Hematopoietic multipotent progenitor cell treated with erythropoietin and hydrocortisone succinate and interleukin-3 and kit ligand, for 15 days (in vitro differentiated cells): ENCODE results near the gene SEC24C.
"Not testable (repeated sequence)": the region's sequence is repeated elsewhere in the genome, so short reads cannot be mapped to it uniquely, and the experiment has no call there.

Experiments used
- DNase-seq: peaks from one replicate; pipeline ENCODE4 v3.0.0-alpha.2; 2015; ENCODE audit warnings: low spot score

Gene SEC24C

DNA sequence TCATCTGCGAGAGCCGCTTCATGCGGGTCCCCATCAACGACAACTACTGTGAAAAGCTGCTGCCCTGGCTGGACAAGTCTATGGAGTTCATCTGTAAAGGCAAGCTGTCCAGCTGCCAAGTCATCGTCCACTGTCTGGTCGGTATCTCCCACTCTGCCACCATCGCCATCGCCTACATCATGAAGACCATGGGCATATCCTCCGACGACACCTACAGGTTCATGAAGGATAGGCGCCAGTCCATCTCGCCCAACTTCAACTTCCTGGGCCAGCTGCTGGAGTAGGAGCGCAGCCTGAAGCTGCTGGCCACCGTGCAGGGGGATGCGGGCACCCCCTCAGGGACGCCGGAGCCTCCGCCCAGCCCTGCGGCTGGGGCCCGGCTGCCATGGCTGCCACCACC lies 11.7 kb upstream of the SEC24C start:
- no peak for DNase-seq

DNA sequence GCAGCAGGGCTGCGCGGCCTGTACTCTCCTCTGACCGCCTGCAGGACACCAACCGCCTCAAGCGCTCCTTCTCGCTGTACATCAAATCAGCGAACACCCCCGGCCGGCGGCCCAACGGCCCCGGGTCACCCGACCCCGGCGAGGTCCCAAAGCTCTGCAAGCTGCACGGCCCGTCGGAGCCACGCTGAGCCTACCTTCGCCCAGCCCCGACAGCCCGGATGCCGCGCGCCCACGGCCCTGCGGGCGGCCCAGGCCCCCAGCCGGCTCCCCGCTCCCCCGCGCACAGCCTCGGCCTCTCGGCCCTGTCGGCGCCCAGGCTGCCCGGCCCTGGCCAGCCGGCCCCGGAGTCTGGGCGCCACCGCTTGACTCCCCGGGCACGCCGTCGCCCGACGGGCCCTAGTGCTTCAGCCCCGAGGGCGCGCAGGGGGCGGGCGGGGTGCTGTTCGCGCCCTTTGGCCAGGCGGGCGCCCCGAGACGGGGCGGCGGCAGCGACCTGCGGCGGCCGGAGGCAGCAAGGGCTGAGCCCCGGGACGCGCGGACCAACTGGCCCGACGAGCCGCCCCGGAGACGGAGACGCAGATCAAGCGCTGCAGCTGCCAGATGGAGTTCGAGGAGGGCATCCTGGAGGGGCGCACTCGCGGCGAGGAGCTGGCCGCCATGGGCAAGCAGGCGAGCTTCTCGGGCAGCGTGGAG lies 11.1 kb upstream of the SEC24C start:
- no peak for DNase-seq

DNA sequence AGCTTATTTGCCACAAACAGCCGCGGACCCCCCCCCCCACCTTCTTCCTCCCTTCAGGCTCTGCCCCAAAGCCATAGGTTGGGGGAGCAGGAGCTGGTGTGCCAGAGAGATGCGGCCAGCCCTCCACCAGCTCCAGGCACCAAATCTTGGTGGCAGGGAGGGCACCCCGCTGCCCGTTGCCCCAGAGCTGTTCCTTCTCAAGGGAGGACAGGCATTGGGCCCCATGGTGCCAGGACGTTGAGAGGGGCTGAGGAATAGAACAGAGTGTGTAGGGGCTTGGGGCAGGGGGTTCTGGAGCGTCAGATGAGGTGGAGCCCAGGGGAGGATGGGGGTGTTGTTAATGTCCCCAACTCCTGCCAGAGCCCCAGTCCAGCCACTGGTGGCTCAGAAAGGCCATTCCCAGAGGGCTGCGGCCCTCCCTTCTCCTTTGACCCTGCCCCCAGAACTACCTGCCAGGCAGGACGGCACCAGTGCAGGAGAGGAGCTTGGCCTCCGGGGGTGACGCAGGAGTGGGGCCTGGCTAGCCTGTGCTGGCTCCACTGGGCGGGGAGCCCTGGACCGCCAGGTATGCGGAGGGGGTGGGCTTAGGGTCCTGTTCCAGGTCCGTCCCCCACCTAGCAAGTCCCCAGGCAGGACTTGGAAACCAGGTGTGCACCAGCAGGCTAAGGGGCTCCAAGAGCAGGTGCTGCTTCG lies 10.0 kb upstream of the SEC24C start:
- no peak for DNase-seq

DNA sequence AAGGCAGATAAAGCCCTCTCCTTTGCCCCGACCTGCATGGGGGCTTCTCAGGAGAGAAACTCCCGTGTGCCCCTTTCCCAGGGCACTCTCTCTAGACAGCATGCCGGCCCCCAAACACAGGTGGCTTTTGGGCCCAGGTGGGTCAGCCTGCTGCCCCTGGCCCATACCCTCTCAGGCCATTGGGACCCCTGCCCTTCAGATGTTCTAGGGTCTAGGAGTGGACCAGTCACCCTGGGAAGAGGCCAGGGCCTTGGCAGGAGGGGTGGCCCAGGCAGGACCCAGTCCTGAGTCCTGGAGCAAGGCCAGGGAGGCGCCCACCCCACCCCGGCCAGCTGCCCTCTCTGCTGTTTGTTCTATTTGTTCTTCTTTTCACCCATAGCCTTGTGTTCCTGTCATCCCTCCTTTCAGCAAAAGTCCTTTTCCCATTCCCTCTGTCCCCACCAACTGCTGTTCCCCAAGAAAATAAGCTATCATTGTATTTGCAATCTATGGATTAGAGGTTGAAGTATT lies 9.3 kb upstream of the SEC24C start:
- no peak for DNase-seq

DNA sequence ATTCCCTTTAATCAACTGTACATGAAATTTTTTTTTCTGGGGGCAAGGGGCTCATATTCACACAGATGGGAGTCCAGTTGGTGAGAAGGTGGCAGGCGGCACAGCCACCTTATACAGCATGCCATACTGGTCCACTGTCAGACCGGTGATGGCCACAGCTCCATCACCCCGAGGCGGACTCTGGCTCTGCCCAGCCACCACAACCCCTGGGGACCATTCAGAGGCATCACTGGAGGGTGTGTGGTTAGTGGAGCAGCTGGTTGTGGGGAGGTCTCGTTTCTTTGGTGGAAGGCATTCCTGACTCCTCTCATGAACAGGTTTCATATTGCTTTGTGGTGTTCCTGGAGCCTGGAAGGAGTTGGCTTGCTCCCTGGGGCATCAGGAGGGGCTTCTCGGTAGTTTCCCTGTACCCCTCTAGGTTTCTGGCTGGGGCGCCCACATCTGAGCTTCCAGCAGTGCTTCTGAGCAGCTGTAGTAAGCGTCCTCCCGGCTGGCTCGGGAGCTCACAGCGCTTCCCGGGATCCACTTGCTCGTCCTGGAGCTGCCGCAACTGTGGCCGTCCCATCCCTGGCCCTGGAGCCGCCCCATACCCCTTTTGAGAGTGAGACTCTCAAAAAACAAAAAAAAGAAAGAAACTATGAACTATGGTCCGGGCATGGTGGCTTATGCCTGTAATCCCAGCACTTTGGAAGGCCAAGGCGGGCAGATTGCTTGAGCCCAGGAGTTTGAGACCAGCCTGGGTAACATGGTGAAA lies 3.5 kb upstream of the SEC24C start:
- DNase-seq = not testable (repeated sequence)

DNA sequence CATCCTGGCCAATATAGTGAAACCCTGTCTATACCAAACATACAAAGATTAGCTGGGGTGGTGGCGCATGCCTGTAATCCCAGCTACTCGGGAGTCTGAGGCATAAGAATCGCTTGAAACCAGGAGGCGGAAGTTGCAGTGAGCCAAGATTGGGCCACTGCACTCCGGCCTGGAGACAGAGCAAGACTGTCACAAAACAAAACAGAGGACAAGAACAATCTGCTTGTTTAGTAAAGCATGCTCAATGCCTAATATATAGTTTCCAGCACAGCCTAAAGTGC lies 1.8 kb upstream of the SEC24C start:
- no peak for DNase-seq

DNA sequence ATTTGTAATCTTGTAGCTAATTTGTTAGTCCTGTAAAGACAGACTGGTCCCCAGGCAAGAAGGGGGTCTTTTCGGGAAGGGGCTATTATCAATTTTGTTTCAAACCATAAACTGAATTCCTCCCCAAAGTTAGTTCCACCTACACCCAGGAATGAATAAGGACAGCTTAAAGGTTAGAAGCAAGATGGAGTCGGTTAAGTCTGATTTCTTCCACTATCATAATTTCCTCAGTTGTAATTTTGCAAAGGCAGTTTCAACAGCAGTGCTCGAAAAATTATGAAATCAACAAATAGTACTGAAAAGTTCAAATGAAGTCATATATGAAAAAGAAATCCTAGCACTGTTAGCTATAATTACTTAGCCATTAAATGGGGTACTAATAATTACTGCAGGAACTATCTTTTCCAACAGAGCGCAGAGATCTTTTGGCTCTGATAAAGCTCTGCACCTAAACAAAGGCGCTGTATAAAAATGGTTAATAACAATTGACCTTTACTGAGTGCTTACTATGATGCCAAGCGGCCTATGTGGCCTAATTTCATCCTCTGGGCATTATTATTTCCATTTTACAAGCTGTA lies 756 bp upstream of the SEC24C start:
- DNase-seq = no peak

DNA sequence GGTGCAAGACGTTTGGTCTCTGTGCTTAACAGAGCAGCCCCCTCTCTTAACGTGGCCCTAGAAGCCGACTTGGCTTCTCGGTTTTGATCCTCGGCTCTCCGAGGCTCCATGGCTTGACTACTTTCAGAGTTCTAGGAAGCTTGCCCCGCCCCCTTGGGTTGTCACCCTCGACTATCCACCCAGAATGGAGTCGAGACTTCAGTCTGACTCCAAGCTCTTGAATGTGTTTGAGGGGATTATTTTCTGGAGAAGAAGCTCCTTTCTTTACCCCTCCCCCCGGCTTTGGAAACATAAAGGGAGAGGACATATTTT lies 448 bp downstream of the SEC24C start:
- DNase-seq = peak; percentile 74

DNA sequence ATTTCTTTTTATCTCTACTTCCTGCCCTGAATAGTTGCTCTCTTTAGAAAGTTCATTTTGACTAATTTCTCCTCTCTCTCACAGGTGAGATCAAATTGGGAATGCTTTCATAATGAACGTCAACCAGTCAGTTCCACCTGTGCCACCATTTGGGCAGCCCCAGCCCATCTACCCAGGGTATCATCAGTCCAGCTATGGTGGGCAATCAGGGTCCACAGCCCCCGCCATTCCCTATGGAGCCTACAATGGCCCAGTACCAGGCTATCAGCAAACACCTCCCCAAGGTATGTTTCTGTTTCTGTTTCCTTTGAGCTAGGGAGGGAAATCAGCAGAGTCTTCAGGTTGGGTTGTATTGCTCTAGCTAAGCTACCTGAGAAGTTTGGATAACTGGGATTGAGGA lies 2.5 kb downstream of the SEC24C start:
- no peak for DNase-seq

DNA sequence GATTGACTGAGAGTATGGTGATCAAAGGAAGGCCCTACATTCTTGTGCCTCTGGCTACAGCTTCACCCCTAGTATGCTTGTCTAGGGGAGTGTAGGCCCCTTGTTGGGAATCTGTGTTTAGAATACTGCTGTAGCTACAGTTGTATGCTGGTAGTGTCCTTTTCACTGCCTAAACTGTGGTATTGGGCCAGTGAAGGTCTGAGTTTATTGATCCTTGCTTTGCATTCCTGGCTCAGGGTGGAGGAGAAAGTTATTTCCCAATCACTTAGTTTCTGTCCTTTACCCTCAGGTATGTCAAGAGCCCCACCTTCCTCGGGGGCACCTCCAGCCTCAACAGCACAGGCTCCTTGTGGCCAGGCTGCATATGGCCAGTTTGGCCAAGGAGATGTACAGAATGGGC lies 6.6 kb downstream of the SEC24C start:
- DNase-seq = no peak

DNA sequence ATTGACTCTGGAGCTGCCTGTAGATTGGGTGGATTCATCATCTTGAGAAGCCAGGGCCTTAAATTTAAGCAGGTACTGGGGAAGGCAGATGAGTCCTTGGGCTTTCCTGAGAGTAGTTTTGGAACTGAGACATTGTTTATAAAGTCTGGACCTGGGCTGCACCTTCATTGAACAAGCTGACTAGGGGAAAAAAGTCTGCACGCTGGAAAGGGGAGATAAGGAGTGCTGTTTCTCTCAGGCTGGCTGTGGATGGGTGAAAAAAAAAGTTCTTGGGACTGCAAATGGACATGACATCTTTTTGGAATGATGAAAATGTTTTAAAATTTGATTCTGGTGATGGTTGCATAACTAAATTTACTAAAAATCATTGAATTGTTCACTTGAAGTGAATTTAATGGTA lies 12.0 kb downstream of the SEC24C start:
- DNase-seq = peak; percentile 64

DNA sequence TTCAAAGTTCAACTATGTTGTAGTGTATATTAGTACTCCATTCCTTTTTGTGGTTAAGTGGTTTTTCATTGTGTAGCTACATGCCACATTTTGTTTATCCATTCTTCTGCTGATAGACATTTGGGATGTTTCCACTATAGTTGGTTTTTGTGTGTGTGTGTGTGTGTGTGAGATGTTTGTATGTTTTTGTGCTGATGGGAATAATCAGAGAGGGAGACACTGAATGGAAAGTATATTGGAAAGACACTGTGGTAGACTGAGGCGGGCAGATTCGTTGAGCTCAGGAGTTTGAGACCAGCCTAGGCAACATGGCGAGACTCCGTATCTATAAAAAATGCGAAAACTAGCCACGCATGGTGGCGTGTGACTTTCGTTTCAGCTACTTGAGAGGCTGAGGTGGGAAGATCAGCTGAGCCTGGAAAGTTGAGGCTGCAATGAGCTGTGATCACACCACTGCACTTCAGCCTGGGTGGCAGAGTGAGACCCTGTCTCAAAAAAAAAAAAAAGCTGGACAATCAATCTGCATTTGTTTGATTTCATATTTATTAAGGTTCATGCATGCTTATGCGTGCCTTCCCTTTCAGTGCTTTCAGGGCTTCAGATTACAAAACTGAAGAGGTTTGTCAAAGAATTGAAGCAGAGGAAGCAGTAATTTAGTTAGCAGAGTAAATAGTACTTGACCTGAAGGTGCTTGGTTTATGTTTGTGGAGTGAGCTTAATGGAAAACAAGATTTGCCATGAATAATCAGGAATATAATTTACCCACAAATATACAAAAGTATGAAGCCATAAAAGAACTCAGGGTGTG lies 14.7 kb downstream of the SEC24C start:
- DNase-seq = no peak

DNA sequence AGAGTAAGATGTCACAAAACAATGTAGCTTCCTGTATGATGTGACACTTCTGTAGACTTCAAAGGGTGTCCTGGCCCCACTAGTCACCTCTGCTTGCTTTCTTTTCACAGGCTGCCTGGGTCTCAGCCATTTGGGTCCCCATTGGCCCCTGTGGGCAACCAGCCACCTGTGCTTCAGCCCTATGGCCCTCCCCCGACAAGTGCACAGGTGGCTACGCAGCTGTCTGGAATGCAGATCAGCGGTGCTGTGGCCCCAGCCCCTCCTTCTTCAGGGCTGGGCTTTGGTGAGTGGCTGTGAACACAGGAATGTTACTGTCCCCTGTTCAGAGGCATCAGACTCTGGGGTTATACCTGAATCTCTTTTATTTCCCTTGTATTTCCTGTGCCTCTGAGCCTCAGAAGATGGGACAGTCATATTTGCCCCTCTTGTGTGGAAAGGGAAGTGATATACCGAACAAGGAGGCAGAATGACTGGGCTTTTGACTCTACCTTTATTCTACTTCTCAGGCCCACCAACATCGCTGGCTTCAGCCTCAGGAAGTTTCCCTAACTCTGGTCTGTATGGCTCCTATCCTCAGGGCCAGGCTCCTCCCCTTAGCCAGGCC lies 15.4 kb downstream of the SEC24C start:
- DNase-seq = no peak

DNA sequence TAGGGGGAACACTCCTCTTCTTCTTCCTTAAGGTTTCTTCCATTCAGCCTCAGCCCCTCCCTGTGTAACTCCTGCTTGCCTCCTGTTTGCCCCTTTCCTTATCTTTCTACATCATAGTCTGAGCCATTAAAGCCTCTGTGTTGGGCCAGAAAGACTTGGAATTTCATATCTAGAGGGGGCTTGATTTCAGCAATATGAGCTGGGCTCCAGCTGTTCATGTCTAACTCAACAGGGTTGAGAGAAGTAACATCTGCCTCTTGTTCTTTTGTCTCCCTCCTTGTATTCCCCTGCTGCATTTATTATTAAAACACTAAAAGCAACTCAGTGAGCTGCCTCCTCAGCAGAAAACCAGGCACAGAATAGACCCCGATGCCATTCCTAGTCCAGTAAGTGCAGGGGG lies 17.6 kb downstream of the SEC24C start:
- DNase-seq = no peak

DNA sequence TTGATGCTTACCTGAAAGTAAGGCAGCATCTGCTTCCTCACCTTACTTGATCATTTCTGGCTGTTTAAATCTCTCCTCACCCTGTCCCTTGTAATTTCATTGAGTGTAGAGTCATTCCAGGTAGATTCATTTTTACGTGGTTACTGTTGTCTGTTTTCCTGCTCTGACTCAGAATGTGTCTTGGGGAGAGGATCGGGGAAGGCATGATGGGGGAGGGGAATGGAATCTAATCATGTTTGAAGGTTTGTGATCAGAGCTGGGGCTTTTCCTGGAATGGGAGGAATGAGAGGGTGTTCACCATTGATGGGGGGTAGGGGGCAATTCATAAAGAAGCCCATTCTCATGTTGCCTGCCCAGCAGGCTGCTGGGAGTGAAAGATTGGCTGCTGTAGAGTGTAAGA lies 18.7 kb downstream of the SEC24C start:
- DNase-seq = no peak

DNA sequence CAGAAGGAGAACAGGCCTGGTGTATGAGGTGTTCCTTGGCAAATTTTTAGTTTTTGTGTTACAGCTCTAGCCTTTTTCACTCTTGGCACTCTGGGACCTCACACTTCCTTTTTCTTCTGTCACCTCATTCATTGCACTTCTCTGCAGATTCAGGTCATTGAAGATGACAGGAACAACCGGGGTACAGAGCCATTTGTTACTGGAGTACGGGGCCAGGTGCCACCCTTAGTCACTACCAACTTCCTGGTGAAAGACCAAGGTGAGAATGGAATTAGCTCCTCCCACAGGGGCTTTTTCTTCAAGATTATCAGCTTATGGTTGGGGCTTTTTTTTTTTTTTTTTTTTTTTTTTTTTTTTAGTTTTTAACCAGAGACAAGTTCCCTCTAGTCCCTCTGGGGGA lies 19.2 kb downstream of the SEC24C start:
- no peak for DNase-seq

DNA sequence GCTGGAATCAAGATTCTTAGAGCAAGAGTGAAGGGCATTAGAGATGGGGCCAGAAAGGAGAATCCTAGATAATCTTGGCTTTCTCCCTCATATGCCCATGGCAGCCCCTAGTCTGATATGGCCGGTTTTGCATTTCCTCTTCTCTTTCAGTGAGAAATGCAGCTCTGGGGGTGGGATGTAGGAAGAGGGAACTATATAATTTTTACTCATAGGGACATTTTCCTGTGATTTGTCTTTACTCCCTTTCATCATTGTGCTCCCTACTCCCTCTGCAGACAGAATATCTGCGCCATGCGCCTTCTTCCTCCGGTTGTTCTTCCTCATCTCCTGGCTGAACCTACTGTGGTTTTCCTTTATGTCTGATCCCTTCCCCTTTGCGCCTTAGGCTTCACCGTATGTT lies 20.9 kb downstream of the SEC24C start:
- DNase-seq = no peak

DNA sequence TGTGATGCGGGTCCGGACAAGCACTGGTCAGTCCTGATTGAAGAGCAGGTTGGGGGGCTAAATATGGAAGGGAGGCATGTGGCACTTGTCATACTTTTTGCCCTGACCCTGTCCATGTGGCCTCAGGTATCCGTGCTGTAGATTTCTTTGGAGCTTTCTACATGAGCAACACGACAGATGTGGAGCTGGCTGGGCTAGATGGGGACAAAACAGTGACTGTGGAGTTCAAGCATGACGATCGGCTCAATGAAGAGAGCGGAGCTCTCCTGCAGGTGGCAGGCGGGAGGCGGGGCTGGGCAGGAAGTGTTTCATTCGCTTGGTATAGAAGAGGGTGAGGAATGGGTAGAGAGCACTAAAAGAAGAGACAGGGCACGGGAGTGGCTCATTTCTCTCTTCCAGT lies 24.7 kb downstream of the SEC24C start:
- no peak for DNase-seq

DNA sequence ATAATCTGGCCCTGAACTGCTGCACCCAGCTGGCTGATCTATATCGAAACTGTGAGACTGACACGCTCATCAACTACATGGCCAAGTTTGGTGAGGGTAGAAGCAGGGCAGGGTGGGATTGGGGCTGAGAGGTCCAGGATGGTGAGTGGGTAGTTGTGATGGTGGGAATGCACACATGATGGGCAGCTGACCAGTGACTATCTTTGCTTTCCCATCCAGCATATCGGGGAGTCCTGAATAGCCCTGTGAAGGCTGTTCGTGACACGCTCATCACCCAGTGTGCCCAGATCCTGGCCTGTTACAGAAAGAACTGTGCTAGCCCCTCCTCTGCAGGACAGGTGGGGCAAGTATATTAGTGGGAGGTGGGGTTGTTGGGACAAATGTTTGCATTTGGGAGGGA lies 25.2 kb downstream of the SEC24C start:
- no peak for DNase-seq

DNA sequence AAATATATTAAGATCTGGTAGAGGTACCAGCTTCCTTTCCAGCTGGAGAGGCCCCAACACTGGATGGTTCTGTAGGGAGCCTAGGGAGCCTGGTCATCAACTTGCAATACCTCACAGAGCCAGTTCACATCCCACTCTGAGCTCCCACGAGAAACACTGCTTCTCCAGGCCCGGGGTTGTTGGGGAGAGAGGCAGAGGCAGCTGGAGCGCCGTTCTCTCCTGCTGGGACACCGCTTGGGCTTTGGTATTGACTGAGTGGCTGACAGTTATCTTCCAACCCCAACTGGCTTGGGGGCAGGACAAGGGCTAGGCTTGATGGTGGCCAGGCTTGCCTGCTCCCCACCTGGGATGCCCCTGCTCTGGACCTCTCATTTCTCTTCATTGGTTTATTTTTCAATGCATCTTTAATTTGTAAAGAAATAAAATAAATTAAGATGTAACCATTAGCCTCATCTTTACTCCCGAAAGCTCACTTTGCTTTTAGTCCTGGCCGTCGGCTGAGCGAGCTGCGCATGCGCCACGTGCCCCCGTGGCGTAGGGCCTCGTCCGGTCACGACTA lies 27.6 kb downstream of the SEC24C start:
- DNase-seq = peak; percentile 74
